Hepatocyte (in vitro differentiated cells): ENCODE data around the gene PHLDA2. TPM values are rescaled to one million over a fixed set of nuclear protein-coding genes. Genes with fewer than 3 reads are reported as not detected.

Source experiments
- DNase-seq: peaks from one replicate; pipeline ENCODE4 v3.0.0-alpha.2; 2016; ENCODE audit warnings: low spot score
- H2AFZ ChIP-seq: fragments of 200-600 bp; sonication (generic); 2 replicates; pipeline ENCODE4 v1.6.0; 2016; ENCODE audit warnings: antibody characterized with exemption, mild to moderate bottlenecking
- H3K27ac ChIP-seq: fragments of 200-600 bp; sonication (generic); 2 replicates; pipeline ENCODE4 v1.5.1; 2016; ENCODE audit warnings: mild to moderate bottlenecking
- H3K27me3 ChIP-seq: fragments of 200-600 bp; sonication (generic); 2 replicates; pipeline ENCODE4 v1.6.1; 2016
- H3K36me3 ChIP-seq: fragments of 200-600 bp; sonication (generic); replicated peaks from 2 replicates; pipeline ENCODE4 v1.5.1; 2016; ENCODE audit warnings: low read depth; ENCODE audit not compliant: insufficient read depth
- H3K4me1 ChIP-seq: fragments of 200-600 bp; sonication (generic); 2 replicates; pipeline ENCODE4 v1.5.1; 2016; ENCODE audit warnings: mild to moderate bottlenecking, moderate library complexity; ENCODE audit not compliant: insufficient read depth
- H3K4me2 ChIP-seq: fragments of 200-600 bp; sonication (generic); 2 replicates; pipeline ENCODE4 v1.6.0; 2016
- H3K4me3 ChIP-seq: fragments of 200-600 bp; sonication (generic); 2 replicates; pipeline ENCODE4 v1.5.1; 2016; ENCODE audit warnings: mild to moderate bottlenecking
- H3K79me2 ChIP-seq: fragments of 200-600 bp; sonication (generic); 2 replicates; pipeline ENCODE4 v1.6.0; 2017; ENCODE audit warnings: mild to moderate bottlenecking
- H3K9me2 ChIP-seq: fragments of 200-600 bp; sonication (generic); replicated peaks from 2 replicates; pipeline ENCODE4 v1.6.0; 2017; ENCODE audit warnings: mild to moderate bottlenecking; ENCODE audit not compliant: insufficient read depth
- H3K9me3 ChIP-seq: fragments of 200-600 bp; sonication (generic); 2 replicates; pipeline ENCODE4 v1.5.1; 2016; ENCODE audit warnings: low read depth, mild to moderate bottlenecking
- H4K20me1 ChIP-seq: fragments of 200-600 bp; sonication (generic); 2 replicates; pipeline ENCODE4 v1.6.0; 2016; ENCODE audit warnings: mild to moderate bottlenecking; ENCODE audit not compliant: insufficient read depth, poor library complexity, severe bottlenecking
- EZH2 ChIP-seq: fragments of 200-600 bp; sonication (generic); IDR thresholded peaks from 2 replicates; pipeline ENCODE4 v1.6.1; 2016; ENCODE audit warnings: antibody characterized with exemption, mild to moderate bottlenecking, borderline replicate concordance
- EZH2phosphoT487 ChIP-seq: fragments of 200-600 bp; sonication (generic); IDR thresholded peaks from one replicate; pipeline ENCODE4 v1.6.1; 2018; ENCODE audit warnings: antibody characterized with exemption, mild to moderate bottlenecking, low read depth, moderate library complexity; ENCODE audit not compliant: unreplicated experiment, severe bottlenecking
- WGBS: methylation state at CpG from one replicate; pipeline ENCODE4 v1.1.6; 2016; ENCODE audit warnings: low lambda C conversion rate; ENCODE audit errors: missing lambda C conversion rate; 5-methylcytosine and 5-hydroxymethylcytosine counted together
- polyA plus RNA-seq: library from polyadenylated mRNA; unstranded; fragments of >200 nt; fragmentation: Nextera tagmentation; extraction: Ambion mirVana; gene quantifications from 2 replicates; pipeline ENCODE4 v1.2.1, GENCODE V29; 2016
- total RNA-seq: library from RNA; depleted of rRNA; stranded (reverse); fragments of >200 nt; gene quantifications from 2 replicates; pipeline ENCODE4 v1.2.3, GENCODE V29; 2014
- TF ChIP-seq, protein P1 (sequence below): fragments of 200-600 bp; sonication (generic); IDR thresholded peaks from 2 replicates; pipeline ENCODE4 v1.5.1; 2016; ENCODE audit warnings: antibody characterized with exemption, mild to moderate bottlenecking; ENCODE audit not compliant: poor library complexity

Gene PHLDA2
- total and polyA plus RNA-seq, 2 experiments from 2014 or later = 7.1 to 62.4 TPM

DNA sequence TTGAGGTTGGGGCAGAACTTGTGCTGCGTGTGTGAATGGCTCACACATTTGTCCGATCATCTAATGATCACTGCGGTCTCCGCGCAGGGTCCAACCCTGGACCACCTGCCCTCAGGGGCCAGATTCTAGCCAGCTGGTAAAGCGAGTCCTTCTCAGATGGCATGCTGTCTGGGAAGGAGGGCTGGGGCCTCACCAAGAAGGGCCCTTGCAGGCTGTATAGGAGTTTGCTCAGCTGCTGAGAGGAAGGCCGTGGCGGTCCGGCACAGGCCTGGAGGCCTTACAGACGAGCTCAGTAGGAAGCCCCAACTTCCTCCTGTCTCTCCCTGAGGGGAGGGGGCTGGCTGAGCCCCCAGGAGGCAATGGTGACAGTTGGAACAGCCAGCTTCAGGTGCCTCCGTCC lies 13.7 kb downstream of the PHLDA2 start:
- WGBS = 95% methylated on average over 11 of the region's 11 CpGs
- no peak overlapping the region for H3K27ac ChIP-seq

DNA sequence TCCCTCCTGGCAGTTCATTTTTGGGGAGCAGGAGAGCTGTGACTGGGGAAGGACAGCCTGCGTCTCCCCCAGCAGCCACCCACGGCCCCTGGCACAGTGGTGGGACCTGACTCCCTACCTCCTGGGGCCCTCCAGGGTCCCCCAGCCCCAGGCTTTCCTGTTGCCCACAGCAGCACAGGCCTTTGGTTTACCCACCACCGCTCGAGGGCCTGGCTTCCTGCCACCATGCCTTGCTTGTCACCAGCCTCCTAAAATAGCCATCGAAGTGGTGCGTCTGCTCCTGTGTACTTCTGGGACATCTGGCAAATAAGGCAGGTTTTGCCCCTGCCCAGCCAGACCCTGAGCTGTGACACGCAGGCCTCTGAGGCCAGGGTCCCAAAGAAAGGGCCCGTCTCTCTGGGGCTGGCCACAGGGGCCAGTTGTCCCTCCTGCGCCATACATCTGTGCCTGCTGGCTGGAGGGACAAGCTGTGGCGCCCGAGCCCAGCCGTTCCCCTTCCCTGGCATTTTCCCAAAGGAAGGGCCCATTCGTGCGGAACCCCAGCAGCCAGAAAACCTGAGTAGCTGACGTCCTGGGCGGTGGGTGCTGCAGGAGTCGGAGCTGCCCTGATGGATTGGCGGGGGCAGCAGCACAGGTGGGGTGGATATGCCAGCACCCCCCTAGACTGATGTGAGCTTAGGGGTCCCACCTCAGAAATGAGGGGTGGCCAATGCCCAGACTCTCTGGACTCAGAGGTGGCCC lies 14.6 kb downstream of the PHLDA2 start:
- no peaks in the 10 kb centered on the region for H3K79me2 ChIP-seq
- DNase-seq = no peak
- no peaks in the 10 kb centered on the region for H3K9me2 ChIP-seq
- no peaks in the 10 kb centered on the region for H3K27me3 ChIP-seq
- no peaks in the 10 kb centered on the region for H3K9me3 ChIP-seq
- no peaks in the 10 kb centered on the region for H3K36me3 ChIP-seq
- TF ChIP-seq EZH2phosphoT487 (no peak), EZH2 (no peak)
- TF ChIP-seq, protein P1, sequence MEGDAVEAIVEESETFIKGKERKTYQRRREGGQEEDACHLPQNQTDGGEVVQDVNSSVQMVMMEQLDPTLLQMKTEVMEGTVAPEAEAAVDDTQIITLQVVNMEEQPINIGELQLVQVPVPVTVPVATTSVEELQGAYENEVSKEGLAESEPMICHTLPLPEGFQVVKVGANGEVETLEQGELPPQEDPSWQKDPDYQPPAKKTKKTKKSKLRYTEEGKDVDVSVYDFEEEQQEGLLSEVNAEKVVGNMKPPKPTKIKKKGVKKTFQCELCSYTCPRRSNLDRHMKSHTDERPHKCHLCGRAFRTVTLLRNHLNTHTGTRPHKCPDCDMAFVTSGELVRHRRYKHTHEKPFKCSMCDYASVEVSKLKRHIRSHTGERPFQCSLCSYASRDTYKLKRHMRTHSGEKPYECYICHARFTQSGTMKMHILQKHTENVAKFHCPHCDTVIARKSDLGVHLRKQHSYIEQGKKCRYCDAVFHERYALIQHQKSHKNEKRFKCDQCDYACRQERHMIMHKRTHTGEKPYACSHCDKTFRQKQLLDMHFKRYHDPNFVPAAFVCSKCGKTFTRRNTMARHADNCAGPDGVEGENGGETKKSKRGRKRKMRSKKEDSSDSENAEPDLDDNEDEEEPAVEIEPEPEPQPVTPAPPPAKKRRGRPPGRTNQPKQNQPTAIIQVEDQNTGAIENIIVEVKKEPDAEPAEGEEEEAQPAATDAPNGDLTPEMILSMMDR = no peak
- no peaks in the 10 kb centered on the region for H4K20me1 ChIP-seq
- no peak overlapping the region for H2AFZ ChIP-seq
- WGBS = 88% methylated on average over 18 of the region's 18 CpGs
- no peak overlapping the region for H3K27ac ChIP-seq
- H3K4me2 ChIP-seq = no peak overlapping the region
- H3K4me3 ChIP-seq = no peak overlapping the region
- H3K4me1 ChIP-seq = peaks cover 20% of the 10 kb centered on the region

More for the DNA sequence above, 13.7 kb downstream of the PHLDA2 start:
- Histone ChIP-seq H3K9me3 (no peaks in the 10 kb centered on the region), H3K79me2 (no peaks in the 10 kb centered on the region), H3K4me1 (peaks cover 20% of the 10 kb centered on the region), H2AFZ (no peak overlapping the region), H3K36me3 (no peaks in the 10 kb centered on the region), H3K9me2 (no peaks in the 10 kb centered on the region), H4K20me1 (no peaks in the 10 kb centered on the region), H3K27me3 (no peaks in the 10 kb centered on the region), H3K4me2 (no peak overlapping the region), H3K4me3 (no peak overlapping the region)
- no peak for TF ChIP-seq EZH2phosphoT487
- no peak for TF ChIP-seq EZH2
- TF ChIP-seq, protein P1 = no peak
- no peak for DNase-seq

DNA sequence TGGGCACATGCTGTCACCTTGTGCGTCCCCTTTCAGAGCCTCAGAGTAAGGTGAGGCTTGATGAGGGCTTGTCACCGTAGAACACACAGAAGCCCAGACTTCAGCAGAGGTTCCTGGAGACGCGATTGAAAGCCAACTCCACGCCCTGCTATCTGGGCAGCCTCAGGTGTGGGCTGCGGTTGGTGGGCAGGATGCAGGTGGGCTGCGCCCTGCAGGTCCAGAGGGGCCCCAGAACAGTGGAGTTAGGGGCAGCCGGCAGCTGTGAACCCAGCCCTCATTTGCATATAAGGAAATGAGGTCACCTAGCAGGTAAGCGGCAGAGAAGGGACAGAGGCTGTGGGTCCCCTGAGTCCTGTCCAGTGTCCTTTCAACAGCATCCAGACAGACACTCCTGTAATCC lies 15.4 kb downstream of the PHLDA2 start:
- H3K27ac ChIP-seq = no peak overlapping the region
- DNase-seq = no peak
- H3K9me3 ChIP-seq = no peaks in the 10 kb centered on the region
- H3K4me3 ChIP-seq = no peak overlapping the region
- no peaks in the 10 kb centered on the region for H3K79me2 ChIP-seq
- WGBS = 91% methylated on average over 9 of the region's 9 CpGs
- H3K9me2 ChIP-seq = no peaks in the 10 kb centered on the region
- no peaks in the 10 kb centered on the region for H4K20me1 ChIP-seq
- no peaks in the 10 kb centered on the region for H3K27me3 ChIP-seq
- no peaks in the 10 kb centered on the region for H3K36me3 ChIP-seq
- no peak overlapping the region for H2AFZ ChIP-seq
- no peak overlapping the region for H3K4me2 ChIP-seq
- peaks cover 20% of the 10 kb centered on the region for H3K4me1 ChIP-seq
- TF ChIP-seq EZH2 = no peak
- TF ChIP-seq, protein P1 = no peak
- TF ChIP-seq EZH2phosphoT487 = no peak
